Fibroblast of lung (primary cell): Measurements from ENCODE around the gene AP1G2. TPM values are rescaled to one million over a fixed set of nuclear protein-coding genes. Genes with fewer than 3 reads are reported as not detected.

ENCODE experiments used
- DNase-seq, 2 donors: peaks; one replicate each; pipeline versions ENCODE4 v3.0.0 to v3.0.0-alpha.2; 2010; ENCODE audit warnings: low read depth in 2 of 2
- H2AFZ ChIP-seq: 2 replicates; pipeline ENCODE4 v1.5.1; 2012; ENCODE audit warnings: low read length, control low read depth, inconsistent platforms
- H3K27ac ChIP-seq: 2 replicates; pipeline ENCODE4 v1.5.1; 2011; ENCODE audit warnings: low read length, control low read depth; ENCODE audit not compliant: insufficient read depth
- H3K27me3 ChIP-seq: 2 replicates; pipeline ENCODE4 v1.5.1; 2011; ENCODE audit warnings: mild to moderate bottlenecking, low read length; ENCODE audit not compliant: control insufficient read depth, insufficient read depth
- H3K36me3 ChIP-seq: 2 replicates; pipeline ENCODE4 v1.5.1; 2011; ENCODE audit warnings: low read length; ENCODE audit not compliant: control insufficient read depth, insufficient read depth
- H3K4me1 ChIP-seq: 2 replicates; pipeline ENCODE4 v1.5.1; 2011; ENCODE audit warnings: low read length; ENCODE audit not compliant: control insufficient read depth, insufficient read depth; ENCODE audit errors: extremely low read depth
- H3K4me2 ChIP-seq: 2 replicates; pipeline ENCODE4 v1.5.1; 2011; ENCODE audit warnings: low read length, control low read depth; ENCODE audit not compliant: insufficient read depth; ENCODE audit errors: extremely low read depth
- H3K4me3 ChIP-seq, 4 experiments: fragments of 200-600 bp in 1 of 4; sonication (generic) in 1 of 4; replicated peaks in 1 of 4; 2 replicates each; pipeline ENCODE4 v1.5.1; 2011 to 2016; ENCODE audit warnings: low read length in 4 of 4, low read depth in 3 of 4, mild to moderate bottlenecking in 3 of 4, control low read depth in 2 of 4, inconsistent platforms in 1 of 4, mixed read lengths in 1 of 4; ENCODE audit not compliant: insufficient read depth in 1 of 4; ENCODE audit errors: control extremely low read depth in 1 of 4
- H3K79me2 ChIP-seq: 2 replicates; pipeline ENCODE4 v1.5.1; 2012; ENCODE audit warnings: mild to moderate bottlenecking, low read length, inconsistent platforms; ENCODE audit not compliant: control insufficient read depth, insufficient read depth
- H3K9ac ChIP-seq: 2 replicates; pipeline ENCODE4 v1.5.1; 2011; ENCODE audit warnings: mild to moderate bottlenecking, low read length, control low read depth; ENCODE audit not compliant: insufficient read depth
- H3K9me3 ChIP-seq: 2 replicates; pipeline ENCODE4 v1.5.1; 2012; ENCODE audit warnings: low read depth, low read length; ENCODE audit not compliant: control insufficient read depth, insufficient read depth
- H4K20me1 ChIP-seq: 2 replicates; pipeline ENCODE4 v1.5.1; 2011; ENCODE audit warnings: low read length; ENCODE audit not compliant: control insufficient read depth, insufficient read depth; ENCODE audit errors: extremely low read depth
- EZH2 ChIP-seq: IDR thresholded peaks from 2 replicates; pipeline ENCODE4 v1.5.1; 2012; ENCODE audit warnings: low read length, control low read depth, mild to moderate bottlenecking; ENCODE audit errors: missing control alignments
- polyA plus RNA-seq, 2 donors: library from polyadenylated mRNA; depleted of rRNA in 1 of 2; stranded (reverse) in 1 of 2; unstranded in 1 of 2; fragments of >200 nt; gene quantifications; 2 replicates each; pipeline ENCODE4 v1.2.1, GENCODE V29; 2011 to 2012; ENCODE audit warnings: missing spikeins in 1 of 2
- total RNA-seq: library from RNA; depleted of rRNA; stranded (reverse); fragments of >200 nt; gene quantifications from 2 replicates; pipeline ENCODE4 v1.2.1, GENCODE V29; 2014
- TF ChIP-seq, protein P1 (sequence below), 2 donors: IDR thresholded peaks in 1 of 2; conservative IDR thresholded peaks in 1 of 2; 1 replicate in 1 of 2; 2 replicates in 1 of 2; pipeline ENCODE4 v1.5.1; 2011 to 2012; ENCODE audit warnings: low read length in 2 of 2, control low read depth in 1 of 2, inconsistent platforms in 1 of 2, low read depth in 1 of 2, mild to moderate bottlenecking in 1 of 2

Gene AP1G2
- total and polyA plus RNA-seq, 2 donors (not counting 1 experiment from before 2014, with no cell fraction given) = 7.9 to 9.2 TPM

DNA sequence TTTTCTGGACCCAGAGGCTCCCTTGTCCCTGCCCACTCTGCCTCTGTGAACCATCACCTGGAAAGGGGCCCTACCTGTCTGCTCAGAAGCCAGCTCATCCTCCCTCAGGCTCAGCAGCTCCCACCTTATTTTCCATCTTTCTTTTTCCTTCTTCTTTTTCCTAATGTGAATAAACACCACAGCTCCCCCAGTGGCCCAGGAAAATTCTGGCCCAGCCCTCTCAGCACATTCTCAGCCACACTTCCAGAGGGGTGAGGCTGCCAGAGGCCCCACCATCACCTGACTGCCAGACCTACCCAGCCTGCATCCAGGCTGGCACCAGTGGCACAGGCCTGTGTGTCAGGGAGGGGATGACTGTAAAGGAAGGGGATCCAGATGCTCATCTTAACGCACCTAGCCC lies 39.0 kb downstream of the AP1G2 start:
- TF ChIP-seq, protein P1, sequence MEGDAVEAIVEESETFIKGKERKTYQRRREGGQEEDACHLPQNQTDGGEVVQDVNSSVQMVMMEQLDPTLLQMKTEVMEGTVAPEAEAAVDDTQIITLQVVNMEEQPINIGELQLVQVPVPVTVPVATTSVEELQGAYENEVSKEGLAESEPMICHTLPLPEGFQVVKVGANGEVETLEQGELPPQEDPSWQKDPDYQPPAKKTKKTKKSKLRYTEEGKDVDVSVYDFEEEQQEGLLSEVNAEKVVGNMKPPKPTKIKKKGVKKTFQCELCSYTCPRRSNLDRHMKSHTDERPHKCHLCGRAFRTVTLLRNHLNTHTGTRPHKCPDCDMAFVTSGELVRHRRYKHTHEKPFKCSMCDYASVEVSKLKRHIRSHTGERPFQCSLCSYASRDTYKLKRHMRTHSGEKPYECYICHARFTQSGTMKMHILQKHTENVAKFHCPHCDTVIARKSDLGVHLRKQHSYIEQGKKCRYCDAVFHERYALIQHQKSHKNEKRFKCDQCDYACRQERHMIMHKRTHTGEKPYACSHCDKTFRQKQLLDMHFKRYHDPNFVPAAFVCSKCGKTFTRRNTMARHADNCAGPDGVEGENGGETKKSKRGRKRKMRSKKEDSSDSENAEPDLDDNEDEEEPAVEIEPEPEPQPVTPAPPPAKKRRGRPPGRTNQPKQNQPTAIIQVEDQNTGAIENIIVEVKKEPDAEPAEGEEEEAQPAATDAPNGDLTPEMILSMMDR (conservative IDR thresholded peaks at IDR 0.05 in 1 of 2, IDR thresholded peaks at IDR 0.05 in 1 of 2; ENCODE audit: low read depth in 1 of 2, low read length in 2 of 2) = peak; percentile 22 to 23
- no peak for TF ChIP-seq EZH2
- H3K4me2 ChIP-seq = no peak overlapping the region
- no peaks in the 10 kb centered on the region for H3K27me3 ChIP-seq
- no peak overlapping the region for H2AFZ ChIP-seq
- H3K9ac ChIP-seq = no peak overlapping the region
- H3K4me3 ChIP-seq = no peak overlapping the region
- no peaks in the 10 kb centered on the region for H3K9me3 ChIP-seq
- H3K79me2 ChIP-seq = no peaks in the 10 kb centered on the region
- no peak overlapping the region for H3K27ac ChIP-seq
- no peaks in the 10 kb centered on the region for H3K36me3 ChIP-seq
- DNase-seq = no peak
- H3K4me1 ChIP-seq = no peaks in the 10 kb centered on the region
- no peaks in the 10 kb centered on the region for H4K20me1 ChIP-seq

DNA sequence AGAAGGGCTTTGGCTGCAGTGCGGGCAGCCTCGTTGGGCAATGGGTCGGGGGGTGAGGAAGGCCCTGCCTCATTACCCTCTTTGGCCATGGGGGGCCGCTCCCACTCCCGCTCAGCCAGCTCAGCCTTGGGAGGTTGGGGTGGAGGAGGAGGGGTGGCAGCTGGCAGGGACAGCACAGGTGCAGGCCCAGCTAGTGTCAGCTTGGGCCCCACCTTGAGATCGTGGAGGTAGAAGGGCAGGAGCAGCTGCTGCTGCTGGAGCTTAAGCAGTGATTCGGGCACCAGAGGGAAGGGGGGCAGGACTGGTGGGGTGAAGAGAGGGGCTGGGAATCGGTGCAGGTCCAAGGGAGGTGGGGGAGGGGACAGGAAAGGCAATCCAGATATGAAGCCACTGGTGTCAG lies 42.0 kb downstream of the AP1G2 start:
- Histone ChIP-seq H3K4me3 (no peak overlapping the region), H3K36me3 (no peaks in the 10 kb centered on the region), H2AFZ (no peak overlapping the region), H3K9me3 (no peaks in the 10 kb centered on the region), H3K4me2 (no peak overlapping the region), H3K4me1 (no peaks in the 10 kb centered on the region), H3K9ac (no peak overlapping the region), H3K27me3 (no peaks in the 10 kb centered on the region), H4K20me1 (no peaks in the 10 kb centered on the region), H3K79me2 (no peaks in the 10 kb centered on the region), H3K27ac (no peak overlapping the region)
- no peak for DNase-seq
- no peak for TF ChIP-seq EZH2
- TF ChIP-seq, protein P1 (conservative IDR thresholded peaks at IDR 0.05 in 1 of 2, IDR thresholded peaks at IDR 0.05 in 1 of 2; ENCODE audit: low read depth in 1 of 2, low read length in 2 of 2) = no peak

DNA sequence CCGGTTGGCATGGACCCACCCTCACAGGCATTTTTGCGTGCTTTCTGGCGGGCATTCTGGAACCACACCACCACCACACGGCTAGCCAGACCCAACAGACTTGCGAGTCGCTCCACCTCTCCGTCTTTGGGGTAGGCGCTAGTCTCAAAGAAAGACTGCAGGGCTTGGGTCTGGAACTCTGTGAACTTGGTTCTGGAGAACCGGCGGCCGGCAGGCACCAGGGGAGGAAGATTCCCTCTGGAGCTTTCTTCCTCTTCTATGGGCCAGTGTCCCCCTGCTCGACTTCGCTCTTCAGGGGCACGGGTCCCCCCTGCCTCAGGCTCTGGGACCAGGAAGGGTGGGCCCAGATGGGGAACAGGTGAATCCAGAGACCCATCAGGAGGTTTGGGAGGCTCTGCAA lies 42.6 kb downstream of the AP1G2 start:
- DNase-seq = no peak
- TF ChIP-seq, protein P1 (conservative IDR thresholded peaks at IDR 0.05 in 1 of 2, IDR thresholded peaks at IDR 0.05 in 1 of 2; ENCODE audit: low read depth in 1 of 2, low read length in 2 of 2) = no peak
- no peak for TF ChIP-seq EZH2
- Histone ChIP-seq H3K27ac (no peak overlapping the region), H3K79me2 (no peaks in the 10 kb centered on the region), H2AFZ (no peak overlapping the region), H3K9me3 (no peaks in the 10 kb centered on the region), H3K36me3 (no peaks in the 10 kb centered on the region), H4K20me1 (no peaks in the 10 kb centered on the region), H3K9ac (no peak overlapping the region), H3K27me3 (no peaks in the 10 kb centered on the region), H3K4me3 (no peak overlapping the region), H3K4me2 (no peak overlapping the region), H3K4me1 (no peaks in the 10 kb centered on the region)
